WTC11 (cell line): ENCODE results near the gene HIPK2.

Source experiments
- MXD4 ChIP-seq: fragments of 250-450 bp; sonication (Bioruptor Pico); IDR thresholded peaks from 2 replicates; pipeline ENCODE4 v1.8.0; 2021; ENCODE audit warnings: mild to moderate bottlenecking, moderate library complexity, borderline replicate concordance
- USF2 ChIP-seq: sonication (generic); formaldehyde crosslinking; IDR thresholded peaks from 2 replicates; pipeline ENCODE4 v1.8.1; 2023; ENCODE audit warnings: mild to moderate bottlenecking, missing genetic modification reagents, moderate library complexity

- TF ChIP-seq MXD4 (CRISPR knock-in tag) (no peak), USF2 (CRISPR knock-in tag) (no peak)
These were observed 25.2 kb downstream of the HIPK2 start for GRCh38 chr7:139752604-139753003.
